Mesendoderm (in vitro differentiated cells): ENCODE results near the gene RAD23B.

Source experiments
- DNase-seq: peaks from one replicate; pipeline ENCODE4 v3.0.0; 2013
- H2AK5ac ChIP-seq: 2 replicates; pipeline ENCODE4 v1.6.1; 2013; ENCODE audit warnings: low read length, inconsistent platforms
- H2BK120ac ChIP-seq: 2 replicates; pipeline ENCODE4 v1.6.1; 2013; ENCODE audit warnings: low read depth, mild to moderate bottlenecking, low read length, moderate library complexity, mixed read lengths
- H2BK15ac ChIP-seq: replicated peaks from 2 replicates; pipeline ENCODE4 v1.6.1; 2013; ENCODE audit warnings: low read depth, mild to moderate bottlenecking, moderate library complexity
- H2BK5ac ChIP-seq: 2 replicates; pipeline ENCODE4 v1.6.1; 2013; ENCODE audit warnings: low read length, inconsistent platforms
- H3K18ac ChIP-seq: 2 replicates; pipeline ENCODE4 v1.6.1; 2013; ENCODE audit warnings: mild to moderate bottlenecking, low read length, mixed read lengths
- H3K23ac ChIP-seq: one replicate; pipeline ENCODE4 v1.6.1; 2013; ENCODE audit warnings: low read length
- H3K27ac ChIP-seq: 2 replicates; pipeline ENCODE4 v1.5.1; 2013; ENCODE audit warnings: low read depth, mild to moderate bottlenecking, inconsistent platforms, low read length, moderate library complexity
- H3K27me3 ChIP-seq: 2 replicates; pipeline ENCODE4 v1.6.1; 2013; ENCODE audit warnings: low read length, control low read depth, mild to moderate bottlenecking, inconsistent platforms; ENCODE audit not compliant: insufficient read depth, poor library complexity
- H3K36me3 ChIP-seq: 2 replicates; pipeline ENCODE4 v1.6.1; 2013; ENCODE audit warnings: low read length, inconsistent platforms; ENCODE audit not compliant: control insufficient read depth, insufficient read depth
- H3K4ac ChIP-seq: one replicate; pipeline ENCODE4 v1.6.1; 2013; ENCODE audit warnings: low read depth, mild to moderate bottlenecking, low read length, moderate library complexity
- H3K4me1 ChIP-seq: 2 replicates; pipeline ENCODE4 v1.6.1; 2013; ENCODE audit warnings: low read depth, low read length, inconsistent platforms; ENCODE audit not compliant: control insufficient read depth
- H3K4me2 ChIP-seq: 2 replicates; pipeline ENCODE4 v1.6.1; 2013; ENCODE audit warnings: low read length
- H3K4me3 ChIP-seq: 2 replicates; pipeline ENCODE4 v1.5.1; 2013; ENCODE audit warnings: mild to moderate bottlenecking, low read length
- H3K56ac ChIP-seq: one replicate; pipeline ENCODE4 v1.6.1; 2013; ENCODE audit warnings: low read length
- H3K79me1 ChIP-seq: 2 replicates; pipeline ENCODE4 v1.6.1; 2013; ENCODE audit warnings: low read length, inconsistent platforms
- H3K79me2 ChIP-seq: 2 replicates; pipeline ENCODE4 v1.6.1; 2013; ENCODE audit warnings: mild to moderate bottlenecking, low read length; ENCODE audit not compliant: control insufficient read depth, insufficient read depth
- H3K9ac ChIP-seq: 2 replicates; pipeline ENCODE4 v1.6.1; 2013; ENCODE audit warnings: low read length, inconsistent platforms
- H4K5ac ChIP-seq: one replicate; pipeline ENCODE4 v1.6.1; 2013; ENCODE audit warnings: low read length
- H4K8ac ChIP-seq: one replicate; pipeline ENCODE4 v1.6.1; 2013; ENCODE audit warnings: low read depth, mild to moderate bottlenecking, control low read depth, low read length, moderate library complexity
- WGBS: extraction: QIAGEN DNeasy Blood & Tissue Kit; methylation state at CpG from one replicate; pipeline ENCODE4 v1.1.7; 2013; ENCODE audit warnings: low lambda C conversion rate, missing lambda C conversion rate; ENCODE audit not compliant: insufficient coverage; ENCODE audit errors: extremely low coverage; 5-methylcytosine and 5-hydroxymethylcytosine counted together

RAD23B gene

DNA sequence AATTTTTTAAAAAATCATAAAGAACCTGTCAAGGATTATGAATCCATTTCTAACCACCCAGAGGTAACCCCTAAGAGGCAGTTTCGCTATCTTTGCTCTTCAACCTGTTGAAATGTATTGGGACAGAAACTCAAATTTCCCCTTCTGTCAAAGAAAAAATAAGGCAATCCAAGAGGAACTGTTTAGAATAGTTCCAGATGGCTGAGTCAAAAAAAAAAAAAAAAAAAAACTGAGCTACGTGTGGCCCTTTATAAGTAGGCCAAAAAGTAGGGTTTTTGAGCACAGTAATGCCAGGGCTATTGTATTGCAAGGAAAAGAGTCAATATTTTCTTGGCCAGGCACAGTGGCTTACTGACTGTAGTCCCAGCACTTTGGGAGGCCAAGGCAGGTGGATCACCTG lies 94.9 kb downstream of the RAD23B start:
- no peak overlapping the region for H3K4ac ChIP-seq
- H2BK5ac ChIP-seq = no peak overlapping the region
- peaks cover 4% of the 10 kb centered on the region for H3K4me1 ChIP-seq
- no peak overlapping the region for H3K56ac ChIP-seq
- H3K18ac ChIP-seq = no peak overlapping the region
- H3K27ac ChIP-seq = no peak overlapping the region
- no peak overlapping the region for H4K5ac ChIP-seq
- H2BK120ac ChIP-seq = no peak overlapping the region
- no peaks in the 10 kb centered on the region for H3K36me3 ChIP-seq
- H3K4me3 ChIP-seq = no peak overlapping the region
- no peaks in the 10 kb centered on the region for H3K79me1 ChIP-seq
- no peaks in the 10 kb centered on the region for H3K27me3 ChIP-seq
- no peak overlapping the region for H4K8ac ChIP-seq
- H3K9ac ChIP-seq = no peak overlapping the region
- whole genome bisulfite sequencing = no CpG with 5 or more reads among the region's 2 CpGs
- no peak overlapping the region for H3K4me2 ChIP-seq
- no peak overlapping the region for H2AK5ac ChIP-seq
- H3K79me2 ChIP-seq = no peaks in the 10 kb centered on the region
- DNase-seq = no peak
- no peak overlapping the region for H2BK15ac ChIP-seq
- no peak overlapping the region for H3K23ac ChIP-seq
